Progenitor cell of endocrine pancreas (in vitro differentiated cells): ENCODE measurements around the gene STK36. TPM values are rescaled to one million over a fixed set of nuclear protein-coding genes. Genes with fewer than 3 reads are reported as not detected.

ENCODE experiments used
- DNase-seq: peaks from one replicate; pipeline ENCODE4 v3.0.0; 2021; ENCODE audit warnings: low spot score; ENCODE audit not compliant: unreplicated experiment
- H3K27ac Mint-ChIP-seq: 2 replicates; pipeline ENCODE4 v1.8.0; 2021; ENCODE audit warnings: mild to moderate bottlenecking, moderate library complexity, mixed read lengths
- H3K27me3 Mint-ChIP-seq: 2 replicates; pipeline ENCODE4 v1.8.0; 2021; ENCODE audit warnings: mixed read lengths
- H3K36me3 Mint-ChIP-seq: 2 replicates; pipeline ENCODE4 v1.8.0; 2022; ENCODE audit warnings: mixed read lengths; ENCODE audit not compliant: insufficient read depth
- H3K4me1 Mint-ChIP-seq: 2 replicates; pipeline ENCODE4 v1.8.0; 2021; ENCODE audit warnings: low read depth, mixed read lengths
- H3K4me3 Mint-ChIP-seq: 2 replicates; pipeline ENCODE4 v1.8.0; 2021; ENCODE audit warnings: low read depth, mild to moderate bottlenecking, moderate library complexity, mixed read lengths
- H3K9me3 Mint-ChIP-seq: 2 replicates; pipeline ENCODE4 v1.8.0; 2021; ENCODE audit warnings: low read depth, mixed read lengths
- CTCF ChIP-seq: fragments of 200-600 bp; sonication (generic); IDR thresholded peaks from one replicate; pipeline ENCODE4 v1.5.0; 2021; ENCODE audit warnings: antibody characterized with exemption, mild to moderate bottlenecking; ENCODE audit not compliant: unreplicated experiment
- total RNA-seq: library from RNA; stranded (reverse); gene quantifications from 2 replicates; pipeline ENCODE4 v1.2.1, GENCODE V29; 2021

Gene STK36
- total RNA-seq, 1 donor from 2014 or later, result 137 TPM

- TF ChIP-seq CTCF, result no peak
- H3K9me3 Mint-ChIP-seq, result no peaks in the 10 kb centered on the region
- H3K36me3 Mint-ChIP-seq, result peaks cover 15% of the 10 kb centered on the region
- no peak overlapping the region for H3K27ac Mint-ChIP-seq
- no peak for DNase-seq
- H3K27me3 Mint-ChIP-seq, result no peaks in the 10 kb centered on the region
- H3K4me3 Mint-ChIP-seq, result no peak overlapping the region
- no peaks in the 10 kb centered on the region for H3K4me1 Mint-ChIP-seq
These were observed 64.6 kb downstream of the STK36 start for GRCh38 chr2:218736531-218736930.

GRCh38 chr2:218743068-218743467, 71.2 kb downstream of the STK36 start:
- no peak for DNase-seq
- Mint-ChIP-seq H3K36me3 (peaks cover 33% of the 10 kb centered on the region), H3K9me3 (no peaks in the 10 kb centered on the region), H3K27ac (no peak overlapping the region), H3K4me1 (peaks cover 7% of the 10 kb centered on the region), H3K27me3 (no peaks in the 10 kb centered on the region), H3K4me3 (no peak overlapping the region)
- TF ChIP-seq CTCF, result no peak

DNA sequence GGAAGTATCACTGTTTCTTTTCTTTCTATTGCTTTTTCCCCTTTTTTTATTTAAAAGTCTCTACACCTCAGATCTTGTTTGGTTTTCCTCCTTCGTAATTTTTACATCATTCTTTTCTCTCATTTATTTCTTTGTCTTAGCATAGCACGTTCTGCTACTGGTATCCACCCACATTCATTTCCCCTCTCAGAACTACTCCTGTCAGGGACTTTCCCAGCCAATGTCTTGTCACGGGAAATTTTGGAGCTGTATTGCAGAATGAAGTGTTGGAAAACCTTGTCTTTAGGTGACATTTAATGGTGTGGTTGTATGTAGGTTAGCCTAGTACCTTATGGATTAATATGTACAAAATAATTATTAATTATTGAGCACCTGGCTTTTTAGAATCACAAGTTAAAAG, 72.7 kb downstream of the STK36 start:
- TF ChIP-seq CTCF, result no peak
- Mint-ChIP-seq H3K27ac (no peak overlapping the region), H3K4me3 (no peak overlapping the region), H3K9me3 (no peaks in the 10 kb centered on the region), H3K27me3 (no peaks in the 10 kb centered on the region), H3K4me1 (peaks cover 7% of the 10 kb centered on the region), H3K36me3 (peaks cover 34% of the 10 kb centered on the region)
- DNase-seq, result no peak

- DNase-seq, result no peak
- Mint-ChIP-seq H3K27ac (peak overlapping the region; percentile 92), H3K27me3 (no peaks in the 10 kb centered on the region), H3K4me3 (no peak overlapping the region), H3K4me1 (peaks cover 7% of the 10 kb centered on the region), H3K36me3 (peaks cover 38% of the 10 kb centered on the region), H3K9me3 (no peaks in the 10 kb centered on the region)
- no peak for TF ChIP-seq CTCF
These were observed 73.3 kb downstream of the STK36 start for GRCh38 chr2:218745160-218745558.

GRCh38 chr2:218745559-218746469, 73.9 kb downstream of the STK36 start:
- Mint-ChIP-seq H3K27me3 (no peaks in the 10 kb centered on the region), H3K9me3 (no peaks in the 10 kb centered on the region), H3K36me3 (peaks cover 38% of the 10 kb centered on the region), H3K4me3 (no peak overlapping the region), H3K4me1 (peaks cover 7% of the 10 kb centered on the region), H3K27ac (peak overlapping the region; percentile 92)
- no peak for TF ChIP-seq CTCF
- no peak for DNase-seq
